GM21717 (cell line): ENCODE measurements around the gene CIAO2B.
"Not testable (repeated sequence)": the region's sequence is repeated elsewhere in the genome, so short reads cannot be mapped to it uniquely, and the experiment has no call there.

Experiments used
- ATAC-seq: cut with Tn5 transposase; IDR thresholded peaks from one replicate; pipeline ENCODE4 v1.9.1; 2021; ENCODE audit warnings: mild to moderate bottlenecking, moderate library complexity; ENCODE audit not compliant: unreplicated experiment

CIAO2B gene

GRCh38 chr16:66937725-66938337, 3.6 kb upstream of the CIAO2B start:
- no peak for ATAC-seq

- no peak for ATAC-seq
These were observed 2.8 kb upstream of the CIAO2B start for GRCh38 chr16:66936889-66937554.

- ATAC-seq = no peak
These were observed 2.3 kb upstream of the CIAO2B start for GRCh38 chr16:66936462-66936861.

GRCh38 chr16:66935314-66936011, 1.3 kb upstream of the CIAO2B start, which contains the start of gene CES2:
CES2 (plus strand) TSS chr16:66935516; CDS start chr16:66935636, 120 bp downstream.
- ATAC-seq = no peak

- ATAC-seq = not testable (repeated sequence)
These were observed 674 bp upstream of the CIAO2B start for GRCh38 chr16:66934839-66935313.

- ATAC-seq = peak; percentile 14
These were observed 445 bp downstream of the CIAO2B start for GRCh38 chr16:66933776-66934137.

- ATAC-seq = no peak
These were observed 2.1 kb downstream of the CIAO2B start for GRCh38 chr16:66932076-66932475.

GRCh38 chr16:66931665-66932064, 2.5 kb downstream of the CIAO2B start:
- ATAC-seq = no peak

GRCh38 chr16:66930189-66930588, 4.0 kb downstream of the CIAO2B start:
- ATAC-seq = no peak

GRCh38 chr16:66928702-66929388, 5.4 kb downstream of the CIAO2B start:
- ATAC-seq = no peak

GRCh38 chr16:66927918-66928649, 6.1 kb downstream of the CIAO2B start:
- no peak for ATAC-seq

GRCh38 chr16:66926961-66927436, 7.2 kb downstream of the CIAO2B start:
- ATAC-seq = no peak

- no peak for ATAC-seq
These were observed 7.8 kb downstream of the CIAO2B start for GRCh38 chr16:66926171-66926947.

- no peak for ATAC-seq
These were observed 8.8 kb downstream of the CIAO2B start, which contains the start of gene RRAD for GRCh38 chr16:66925322-66925840. RRAD (minus strand) TSS chr16:66925535; CDS start chr16:66925179, 356 bp downstream.

GRCh38 chr16:66924527-66925321, 9.5 kb downstream of the CIAO2B start:
- ATAC-seq = no peak

GRCh38 chr16:66923866-66924265, 10.3 kb downstream of the CIAO2B start:
- no peak for ATAC-seq

- ATAC-seq = no peak
These were observed 10.9 kb downstream of the CIAO2B start for GRCh38 chr16:66923247-66923731.

- no peak for ATAC-seq
These were observed 12.3 kb downstream of the CIAO2B start for GRCh38 chr16:66921729-66922450.
